ENCODE results near the gene CTNNA3.

Gene CTNNA3

GRCh38 chr10:66680886-66681285 is 1015.1 kb downstream of the CTNNA3 start:
- Histone ChIP-seq H3K9me3 (ENCODE audit: insufficient read depth, low read depth, low read length) (no peaks in the 10 kb centered on the region), H4K20me1 (ENCODE audit: insufficient read depth, low read length, poor library complexity, severe bottlenecking) (no peaks in the 10 kb centered on the region), H3K4me2 (ENCODE audit: low read depth, low read length, poor library complexity, severe bottlenecking) (no peak overlapping the region), H3K36me3 (ENCODE audit: insufficient read depth, low read length) (no peaks in the 10 kb centered on the region), H3K79me2 (ENCODE audit: insufficient read depth, low read length) (no peaks in the 10 kb centered on the region), H2AFZ (ENCODE audit: low read length) (no peak overlapping the region), H3K9ac (ENCODE audit: low read depth, low read length, poor library complexity, severe bottlenecking) (no peak overlapping the region), H3K4me3 (ENCODE audit: low read length, poor library complexity, severe bottlenecking) (no peak overlapping the region), H3K4me1 (ENCODE audit: insufficient read depth, low read length, poor library complexity, severe bottlenecking) (no peaks in the 10 kb centered on the region), H3K9me2 (replicated peaks; ENCODE audit: low read depth, low read length) (no peaks in the 10 kb centered on the region), H3F3A (ENCODE audit: low read depth) (no peaks in the 10 kb centered on the region), H3K27me3 (ENCODE audit: insufficient read depth, low read length, poor library complexity, severe bottlenecking) (no peaks in the 10 kb centered on the region)
- TF ChIP-seq EZH2phosphoT487 (IDR thresholded peaks at IDR 0.05; ENCODE audit: borderline replicate concordance) = no peak
- TF ChIP-seq CTCF (conservative IDR thresholded peaks at IDR 0.05; ENCODE audit: low read length) = no peak

- Histone ChIP-seq H3K27me3 (ENCODE audit: insufficient read depth, low read length, poor library complexity, severe bottlenecking) (no peaks in the 10 kb centered on the region), H3K9me2 (replicated peaks; ENCODE audit: low read depth, low read length) (no peaks in the 10 kb centered on the region), H3K4me1 (ENCODE audit: insufficient read depth, low read length, poor library complexity, severe bottlenecking) (no peaks in the 10 kb centered on the region), H4K20me1 (ENCODE audit: insufficient read depth, low read length, poor library complexity, severe bottlenecking) (no peaks in the 10 kb centered on the region), H3K79me2 (ENCODE audit: insufficient read depth, low read length) (no peaks in the 10 kb centered on the region), H3K9ac (ENCODE audit: low read depth, low read length, poor library complexity, severe bottlenecking) (no peak overlapping the region), H3F3A (ENCODE audit: low read depth) (no peaks in the 10 kb centered on the region), H3K4me3 (ENCODE audit: low read length, poor library complexity, severe bottlenecking) (no peak overlapping the region), H3K9me3 (ENCODE audit: insufficient read depth, low read depth, low read length) (no peaks in the 10 kb centered on the region), H3K36me3 (ENCODE audit: insufficient read depth, low read length) (no peaks in the 10 kb centered on the region), H3K4me2 (ENCODE audit: low read depth, low read length, poor library complexity, severe bottlenecking) (no peak overlapping the region), H2AFZ (ENCODE audit: low read length) (no peak overlapping the region)
- TF ChIP-seq CTCF (conservative IDR thresholded peaks at IDR 0.05; ENCODE audit: low read length) (no peak), EZH2phosphoT487 (IDR thresholded peaks at IDR 0.05; ENCODE audit: borderline replicate concordance) (no peak)
These were observed 1017.5 kb downstream of the CTNNA3 start for GRCh38 chr10:66678521-66678920.

- no peak overlapping the region for H3K9ac ChIP-seq (ENCODE audit: low read depth, low read length, poor library complexity, severe bottlenecking)
- H3K36me3 ChIP-seq (ENCODE audit: insufficient read depth, low read length) = no peaks in the 10 kb centered on the region
- H2AFZ ChIP-seq (ENCODE audit: low read length) = no peak overlapping the region
- no peaks in the 10 kb centered on the region for H3K79me2 ChIP-seq (ENCODE audit: insufficient read depth, low read length)
- H4K20me1 ChIP-seq (ENCODE audit: insufficient read depth, low read length, poor library complexity, severe bottlenecking) = no peaks in the 10 kb centered on the region
- TF ChIP-seq CTCF (conservative IDR thresholded peaks at IDR 0.05; ENCODE audit: low read length) (no peak), EZH2phosphoT487 (IDR thresholded peaks at IDR 0.05; ENCODE audit: borderline replicate concordance) (no peak)
- no peaks in the 10 kb centered on the region for H3K27me3 ChIP-seq (ENCODE audit: insufficient read depth, low read length, poor library complexity, severe bottlenecking)
- no peak overlapping the region for H3K4me2 ChIP-seq (ENCODE audit: low read depth, low read length, poor library complexity, severe bottlenecking)
- no peak overlapping the region for H3K4me3 ChIP-seq (ENCODE audit: low read length, poor library complexity, severe bottlenecking)
- H3F3A ChIP-seq (ENCODE audit: low read depth) = no peaks in the 10 kb centered on the region
- H3K9me2 ChIP-seq (replicated peaks; ENCODE audit: low read depth, low read length) = no peaks in the 10 kb centered on the region
- H3K4me1 ChIP-seq (ENCODE audit: insufficient read depth, low read length, poor library complexity, severe bottlenecking) = no peaks in the 10 kb centered on the region
- H3K9me3 ChIP-seq (ENCODE audit: insufficient read depth, low read depth, low read length) = no peaks in the 10 kb centered on the region
These were observed 1022.9 kb downstream of the CTNNA3 start for GRCh38 chr10:66673071-66673470.
